ENCODE data around the gene GNPTAB.
"Not testable (repeated sequence)": the region's sequence is repeated elsewhere in the genome, so short reads cannot be mapped to it uniquely, and the experiment has no call there.

GNPTAB gene

DNA sequence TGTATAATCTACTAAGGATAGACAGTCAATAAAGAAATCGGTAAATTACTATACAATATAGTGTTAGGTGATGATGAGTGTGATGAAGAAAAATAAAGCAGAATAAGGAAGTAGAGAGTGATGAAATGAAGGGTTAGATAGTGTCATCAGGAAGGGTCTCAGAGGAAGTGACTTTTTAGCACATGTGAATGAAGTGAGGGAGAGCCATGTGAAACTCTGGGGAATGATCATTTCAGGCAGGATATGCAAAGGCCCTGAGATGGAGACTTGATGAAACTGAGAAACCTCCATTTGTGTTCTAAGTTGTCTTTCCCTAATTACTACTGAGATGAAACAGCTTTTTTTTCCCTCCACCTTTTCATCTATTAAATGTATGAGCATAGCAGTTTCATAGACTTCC is 19.4 kb upstream of the GNPTAB start:
- DNase-seq, result peak; percentile 45

DNA sequence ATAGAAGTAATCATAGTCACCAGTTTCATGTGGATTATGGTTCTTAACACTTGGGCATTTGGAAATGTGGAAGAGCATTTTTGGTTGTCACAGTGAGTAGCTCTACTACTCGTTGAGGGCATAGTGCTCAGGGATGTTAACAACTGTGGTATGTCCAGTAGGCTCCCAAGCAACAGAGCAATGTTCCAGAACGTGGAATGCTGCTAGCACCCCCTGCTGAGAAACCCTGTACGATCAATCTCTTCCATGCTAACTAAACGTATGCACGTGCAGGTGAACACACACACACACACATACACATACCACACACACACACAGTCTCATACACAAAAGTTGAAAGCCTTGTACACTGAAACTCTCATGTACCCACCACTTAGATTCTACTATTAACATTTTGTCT is 16.6 kb upstream of the GNPTAB start:
- DNase-seq, result no peak

DNA sequence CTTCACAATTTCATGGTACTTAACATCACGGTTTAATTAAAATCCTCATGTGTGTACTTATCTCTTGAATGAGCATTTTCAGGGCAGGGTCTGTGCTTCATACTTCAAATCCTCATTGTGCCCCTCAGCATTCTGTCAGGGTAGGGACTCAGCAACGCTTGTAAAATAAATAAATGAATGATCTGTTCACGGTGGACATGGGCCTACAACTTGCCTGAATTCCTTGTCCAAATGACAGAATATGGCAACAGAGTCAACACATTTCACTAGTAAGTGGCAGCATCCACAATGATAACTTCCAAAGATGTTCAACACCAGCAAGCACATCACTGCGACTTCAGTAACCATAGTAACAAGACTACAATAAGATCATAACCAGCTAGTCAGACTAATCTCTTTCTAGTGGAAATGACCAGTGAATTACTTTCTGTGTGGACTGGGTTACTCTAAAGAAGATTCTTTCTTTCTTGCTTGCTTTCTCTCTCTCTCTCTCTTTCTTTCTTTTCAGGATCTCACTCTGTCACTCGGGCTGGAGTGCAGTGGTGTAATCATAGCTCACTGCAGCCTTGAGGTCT is 14.5 kb upstream of the GNPTAB start:
- DNase-seq, result no peak

DNA sequence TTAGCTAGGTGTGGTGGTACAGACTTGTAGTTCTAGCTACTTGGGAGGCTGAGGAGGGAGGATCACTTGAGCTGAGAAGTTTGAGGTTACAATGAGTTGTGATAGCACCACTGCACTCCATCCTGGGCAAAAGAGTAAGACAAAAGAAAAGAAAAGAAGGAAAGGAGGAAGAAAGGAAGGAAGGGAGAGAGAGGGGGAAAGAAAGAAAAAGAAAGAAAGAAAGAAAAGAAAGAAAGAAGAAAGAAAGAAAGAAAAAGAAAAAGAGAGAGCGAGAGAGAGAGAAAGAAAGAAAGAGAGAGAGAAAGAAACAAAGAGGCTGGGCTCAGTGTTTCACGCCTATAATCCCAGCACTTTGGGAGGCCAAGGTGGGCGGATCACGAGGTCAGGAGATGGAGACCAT is 10.3 kb upstream of the GNPTAB start:
- no peak for DNase-seq

DNA sequence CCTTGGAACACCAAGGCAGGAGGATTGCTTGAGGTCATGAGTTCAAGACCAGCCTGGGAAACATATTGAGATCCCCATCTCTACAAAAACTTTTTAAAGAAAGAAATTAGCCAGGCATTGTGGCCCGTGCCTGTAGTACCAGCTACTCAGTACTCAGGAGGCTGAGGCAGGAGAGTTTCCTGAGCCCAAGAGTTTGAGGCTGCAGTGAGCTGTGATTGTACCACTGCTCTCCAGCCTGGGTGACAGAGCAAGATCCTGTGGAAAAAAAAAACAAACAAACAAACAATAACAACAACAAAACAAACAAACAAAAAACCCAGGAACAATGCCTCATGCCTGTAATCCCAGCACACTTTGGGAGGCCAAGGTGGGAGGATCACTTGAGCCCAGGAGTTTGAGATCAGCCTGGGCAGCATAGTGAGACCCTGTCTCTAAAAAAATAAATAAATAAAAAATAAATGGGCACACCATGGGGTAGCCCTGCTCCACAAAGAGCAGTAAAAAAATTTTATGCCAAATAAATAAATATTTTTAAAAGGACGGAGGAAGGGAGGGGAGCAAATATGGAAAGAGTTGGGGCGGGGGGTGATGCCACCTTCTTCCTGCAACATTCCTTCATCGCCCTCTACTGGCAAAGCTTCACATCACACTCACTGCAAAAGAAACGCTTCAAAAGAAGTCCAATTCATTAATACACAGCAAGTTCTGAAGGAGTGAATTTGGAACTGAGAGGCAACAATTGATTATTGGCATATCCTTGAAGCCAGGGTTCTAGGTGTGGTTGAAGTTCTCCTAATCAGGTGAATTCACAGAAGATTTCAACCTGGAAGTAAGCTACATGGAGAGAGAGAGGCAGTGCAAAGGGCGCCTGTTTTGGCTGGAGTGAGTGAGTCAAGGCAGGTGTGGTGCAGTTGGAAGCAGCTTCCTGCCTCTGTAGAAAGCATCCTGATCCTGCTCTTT is 8.8 kb upstream of the GNPTAB start:
- peak; percentile 87 for DNase-seq

DNA sequence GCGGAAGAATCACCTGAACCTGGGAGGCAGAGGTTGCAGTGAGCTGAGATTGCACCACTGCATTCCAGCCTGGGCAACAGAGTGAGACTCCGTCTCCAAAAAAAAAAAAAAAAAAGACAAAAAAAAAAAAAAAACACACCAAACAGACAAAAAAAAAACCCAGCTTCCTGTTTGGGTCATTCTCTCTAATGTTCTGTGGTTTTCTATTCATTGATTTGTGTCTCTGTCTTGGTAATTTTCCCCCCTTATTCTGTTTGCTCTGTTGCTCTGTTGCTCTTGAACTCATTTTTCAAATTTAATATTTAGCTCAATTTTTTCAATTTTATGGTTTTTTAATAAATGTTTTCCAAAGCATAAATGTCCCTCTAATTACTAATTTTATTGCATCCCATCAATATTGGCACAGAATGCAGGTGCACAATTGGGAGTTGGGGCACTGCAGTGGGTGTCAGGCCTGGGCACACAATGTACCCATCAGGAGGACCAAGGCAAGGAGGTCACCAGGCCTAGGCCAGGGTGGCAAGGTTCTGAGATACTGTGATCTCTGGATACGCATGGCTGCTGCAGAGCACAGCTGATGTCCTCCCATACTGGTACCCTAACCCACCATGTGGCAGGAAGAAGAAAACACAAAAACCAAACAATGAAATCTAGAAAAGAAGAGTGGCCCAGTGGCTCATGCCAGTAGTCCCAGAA is 8.0 kb upstream of the GNPTAB start:
- DNase-seq, result peak; percentile 44

DNA sequence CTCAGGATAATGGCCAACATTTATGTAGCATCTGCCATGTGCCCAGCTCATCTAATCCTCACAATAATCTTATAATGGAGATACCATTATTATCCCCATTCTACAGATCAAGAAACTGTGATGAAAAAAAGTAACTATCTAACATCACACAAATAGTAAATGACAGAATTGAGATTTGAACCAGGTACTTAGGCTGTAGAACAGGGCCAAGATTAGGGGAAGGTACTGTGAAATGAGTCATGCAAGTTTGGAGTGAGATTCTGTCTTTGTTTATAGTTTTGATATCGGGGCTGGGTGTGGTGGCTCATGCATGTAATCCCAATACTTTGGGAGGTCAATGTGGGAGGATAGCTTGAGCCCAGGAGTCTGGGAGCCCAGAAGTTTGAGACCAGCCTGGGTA is 1.3 kb upstream of the GNPTAB start:
- no peak for DNase-seq

DNA sequence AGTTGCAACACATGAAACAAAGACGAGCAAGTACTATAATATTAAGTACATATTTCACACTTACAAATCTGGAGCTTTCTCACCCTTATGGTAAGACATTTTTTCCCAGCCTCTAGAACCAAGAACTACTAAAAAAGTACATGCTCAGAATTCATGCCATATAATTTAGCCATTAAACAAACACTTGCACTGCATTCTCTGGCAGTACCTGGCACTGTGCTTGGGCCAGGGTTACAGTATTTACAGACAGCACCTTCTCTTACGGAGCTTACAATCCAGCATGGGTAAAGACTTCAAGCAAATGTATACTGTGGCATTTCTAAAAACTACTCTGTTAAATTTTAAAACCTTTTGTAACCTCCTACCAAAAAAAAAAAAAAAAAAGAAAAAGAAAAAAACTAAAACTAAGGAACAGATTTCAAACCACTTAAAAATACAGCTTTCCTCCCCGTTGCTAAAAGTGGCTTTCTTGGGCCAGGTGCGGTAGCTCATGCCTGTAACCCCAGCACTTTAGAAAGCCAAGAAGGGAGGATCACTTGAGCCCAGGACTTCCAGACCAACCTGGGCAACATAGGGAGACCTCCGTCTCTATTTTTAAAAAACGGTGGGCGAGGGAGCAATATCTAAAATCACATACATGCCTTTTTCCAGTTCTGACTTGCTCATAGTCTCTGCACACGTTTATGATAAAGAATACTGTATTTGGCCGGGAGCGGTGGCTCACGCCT is 956 bp downstream of the GNPTAB start:
- DNase-seq, result peak; percentile 31

DNA sequence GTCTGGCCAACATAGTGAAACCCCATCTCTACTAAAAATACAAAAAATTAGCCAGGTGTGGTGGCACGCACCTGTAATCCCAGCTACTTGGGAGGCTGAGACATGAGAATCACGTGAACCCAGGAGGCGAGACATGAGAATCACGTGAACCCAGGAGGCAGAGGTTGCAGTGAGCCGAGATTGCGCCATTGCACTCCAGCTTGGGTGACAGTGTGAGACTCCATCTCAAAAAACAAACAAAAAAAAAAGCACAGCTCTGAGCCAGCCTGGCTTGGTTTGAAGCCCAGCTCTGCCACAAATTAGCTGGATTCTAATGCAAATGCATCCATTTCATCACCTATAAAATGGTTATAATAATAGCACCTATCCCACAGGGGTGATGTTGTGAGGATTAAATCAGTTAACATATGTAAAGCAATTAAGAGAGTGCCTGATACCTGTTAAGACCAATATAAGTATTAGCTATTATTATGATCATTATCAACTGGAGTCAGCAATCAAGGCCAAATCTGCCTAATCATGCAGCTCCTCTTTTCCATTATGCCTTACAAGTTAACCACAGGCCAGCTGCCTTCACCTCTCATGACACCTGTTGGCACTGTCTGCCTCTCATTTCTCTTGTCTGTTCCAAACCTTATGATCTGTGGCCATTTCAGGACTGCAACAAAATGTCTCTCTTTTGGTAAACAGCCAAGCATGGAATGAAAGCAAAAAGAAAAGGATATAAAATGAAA is 2.1 kb downstream of the GNPTAB start:
- no peak for DNase-seq

DNA sequence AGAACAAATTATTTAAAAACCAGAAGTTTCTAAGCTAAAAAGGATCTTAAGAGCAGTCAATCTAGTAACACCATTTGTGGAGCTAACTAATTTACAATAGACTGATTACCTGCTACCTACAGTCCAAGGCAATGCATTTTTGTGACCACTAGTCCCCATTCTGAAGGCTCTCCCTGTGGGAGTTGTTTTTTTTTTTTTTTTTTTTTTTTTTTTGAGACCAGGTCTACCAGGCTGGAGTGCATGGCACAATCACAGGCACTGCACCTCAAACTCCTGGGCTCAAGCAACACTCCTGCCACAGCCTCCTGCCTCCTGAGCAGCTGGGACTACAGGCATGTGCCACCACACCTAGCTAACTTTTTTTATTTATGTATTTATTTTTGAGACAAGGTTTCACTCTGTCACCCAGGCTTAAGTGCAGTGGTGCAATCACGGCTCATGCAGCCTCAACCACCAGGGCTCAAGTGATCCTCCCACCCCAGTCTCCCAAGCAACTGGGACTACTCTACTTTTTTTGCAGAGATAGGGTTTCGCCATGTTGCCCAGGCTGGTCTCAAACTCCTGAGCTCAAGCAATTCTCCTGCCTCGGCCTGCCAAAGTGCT is 3.9 kb downstream of the GNPTAB start:
- peak; percentile 61 for DNase-seq

DNA sequence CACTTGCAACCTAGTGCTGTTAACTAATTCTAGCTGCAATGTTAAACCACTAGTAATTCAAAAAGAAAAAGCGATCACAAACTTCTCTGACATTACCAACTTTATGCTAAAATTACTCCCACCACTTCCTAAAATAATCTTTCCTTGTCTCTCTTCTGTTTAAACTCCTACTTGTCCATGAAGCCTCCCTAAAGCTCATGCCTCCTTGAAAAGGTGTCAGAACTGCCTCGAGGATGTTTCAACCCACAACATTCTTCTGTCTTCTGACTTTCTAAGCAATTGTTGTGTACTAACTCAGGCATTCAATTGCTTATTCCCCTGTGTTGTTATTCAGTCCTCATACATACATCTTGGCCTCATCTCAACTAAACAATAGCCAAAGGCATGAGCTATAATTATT is 5.9 kb downstream of the GNPTAB start:
- no peak for DNase-seq

DNA sequence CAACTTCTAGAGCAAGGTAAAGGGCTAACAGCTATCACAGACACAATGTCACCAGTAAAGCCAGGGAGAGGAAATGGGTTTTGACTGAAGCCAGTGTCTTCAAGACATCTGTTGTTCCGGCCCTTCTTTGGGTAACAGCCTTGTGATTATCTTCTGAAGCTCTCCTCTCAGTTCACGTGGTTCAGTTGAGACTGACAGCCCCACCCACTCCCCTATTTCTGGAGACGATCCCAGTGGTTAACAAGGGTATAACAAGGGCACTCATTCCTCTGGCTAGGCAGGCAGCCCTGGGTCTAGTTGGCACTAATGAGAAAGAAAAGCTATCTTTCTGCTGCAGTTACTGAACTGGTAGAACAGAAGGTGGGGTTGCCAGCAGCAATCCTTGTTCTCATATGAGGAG is 6.9 kb downstream of the GNPTAB start:
- DNase-seq, result peak; percentile 98

DNA sequence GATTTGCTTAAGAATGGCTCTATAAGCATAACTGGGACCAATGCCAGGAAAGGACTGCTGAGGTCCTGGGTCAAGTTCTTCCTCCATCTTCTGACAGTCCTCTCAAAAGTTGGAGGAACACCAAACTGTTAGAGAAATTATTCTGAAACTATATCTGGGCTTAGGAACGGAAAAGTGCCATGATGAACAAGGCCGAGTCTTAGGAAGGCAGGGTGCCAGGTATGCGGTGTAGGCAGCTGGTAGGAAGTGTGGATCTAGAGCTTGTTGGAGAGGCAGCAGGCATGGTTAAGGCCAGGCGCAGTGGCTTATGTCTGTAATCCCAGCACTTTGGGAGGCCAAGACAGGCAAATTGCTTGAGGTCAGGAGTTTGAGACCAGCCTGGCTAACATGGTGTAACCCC is 7.7 kb downstream of the GNPTAB start:
- no peak for DNase-seq

DNA sequence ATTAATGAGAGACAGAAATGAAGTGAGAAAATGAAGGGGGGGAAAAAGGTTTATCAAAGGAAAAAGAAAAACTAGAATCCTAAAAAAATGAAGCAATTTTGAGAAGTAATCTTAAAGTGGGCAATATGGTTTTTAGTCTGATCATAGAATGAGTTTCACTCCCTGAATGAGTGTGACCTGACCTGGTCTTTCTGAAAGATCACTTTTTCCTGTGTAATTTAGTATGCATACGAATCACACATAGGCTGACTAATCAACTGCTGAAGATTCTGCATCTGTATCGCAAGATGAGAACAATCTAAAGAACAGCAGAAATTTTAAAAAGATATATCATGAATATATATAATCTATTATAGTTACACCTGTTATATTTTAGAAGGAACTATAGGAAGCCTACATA is 11.3 kb downstream of the GNPTAB start:
- no peak for DNase-seq

DNA sequence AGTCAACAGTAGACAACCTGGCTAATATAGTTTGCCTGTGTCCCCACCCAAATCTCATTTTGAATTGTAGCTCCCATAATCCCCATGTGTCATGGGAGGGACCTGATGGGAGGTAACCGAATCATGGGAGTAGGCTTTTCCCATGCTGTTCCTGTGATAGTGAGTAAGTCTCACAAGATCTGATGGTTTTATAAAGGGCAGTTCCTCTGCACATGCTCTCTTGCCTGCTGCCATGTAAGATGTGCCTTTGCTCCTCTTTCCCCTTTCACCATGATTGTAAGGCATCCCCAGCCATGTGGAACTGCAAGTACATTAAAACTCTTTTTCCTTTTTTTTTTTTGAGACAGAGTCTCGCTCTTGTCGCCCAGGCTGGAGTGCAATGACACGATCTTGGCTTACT is 12.1 kb downstream of the GNPTAB start:
- not testable (repeated sequence) for DNase-seq

DNA sequence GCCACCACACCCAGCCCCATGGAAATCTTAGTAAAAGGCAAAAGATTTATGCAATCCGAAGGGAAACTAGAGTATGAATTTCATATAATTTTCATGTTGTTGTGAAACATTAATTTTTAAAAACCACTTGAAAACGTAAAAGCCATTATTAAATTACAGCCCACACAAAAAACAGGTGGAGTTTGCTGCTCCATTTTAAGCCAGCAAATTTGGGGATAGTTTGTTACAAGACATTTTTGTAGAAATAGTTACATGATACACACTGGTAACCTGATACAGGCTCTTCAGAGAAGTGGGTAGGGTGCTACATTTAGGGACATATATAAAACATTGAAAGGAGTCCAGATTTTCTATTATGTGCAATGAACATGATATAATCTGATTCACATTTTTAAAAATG is 17.6 kb downstream of the GNPTAB start:
- no peak for DNase-seq

DNA sequence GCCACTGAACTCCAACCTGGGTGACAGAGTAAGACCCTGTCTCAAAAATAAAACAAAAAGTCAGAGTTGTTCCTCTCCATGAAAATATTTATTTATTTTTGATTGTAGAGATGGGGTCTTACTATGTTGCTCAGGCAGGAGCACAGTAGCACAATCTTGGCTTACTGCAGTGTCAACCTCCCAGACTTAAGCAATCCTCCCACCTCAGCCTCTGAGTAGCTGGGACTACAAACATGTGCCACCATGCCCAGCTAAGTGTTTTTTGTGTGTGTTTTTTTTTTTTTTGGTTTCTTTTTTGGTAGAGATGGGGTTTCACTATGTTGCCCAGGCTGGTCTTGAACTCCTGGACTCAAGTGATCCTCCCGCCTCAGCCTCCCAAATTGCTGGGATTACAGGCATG is 18.0 kb downstream of the GNPTAB start:
- not testable (repeated sequence) for DNase-seq

DNA sequence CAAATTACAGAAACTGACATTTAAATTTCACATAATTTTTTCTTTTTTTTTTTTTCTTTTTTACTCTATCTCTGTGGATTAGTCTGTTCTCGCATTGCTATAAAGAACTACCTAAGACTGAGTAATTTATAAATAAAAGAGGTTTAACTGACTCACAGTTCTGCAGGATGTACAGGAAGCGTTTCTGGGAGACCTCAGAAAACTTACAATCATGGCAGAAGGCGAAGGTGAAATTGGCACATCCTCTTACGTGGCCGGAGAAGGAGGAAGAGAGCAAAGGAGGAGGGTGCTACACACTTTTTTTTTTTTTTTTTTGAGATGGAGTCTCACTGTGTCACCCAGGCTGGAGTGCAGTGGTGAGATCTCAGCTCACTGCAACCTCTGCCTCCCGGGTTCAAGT is 19.4 kb downstream of the GNPTAB start:
- not testable (repeated sequence) for DNase-seq

DNA sequence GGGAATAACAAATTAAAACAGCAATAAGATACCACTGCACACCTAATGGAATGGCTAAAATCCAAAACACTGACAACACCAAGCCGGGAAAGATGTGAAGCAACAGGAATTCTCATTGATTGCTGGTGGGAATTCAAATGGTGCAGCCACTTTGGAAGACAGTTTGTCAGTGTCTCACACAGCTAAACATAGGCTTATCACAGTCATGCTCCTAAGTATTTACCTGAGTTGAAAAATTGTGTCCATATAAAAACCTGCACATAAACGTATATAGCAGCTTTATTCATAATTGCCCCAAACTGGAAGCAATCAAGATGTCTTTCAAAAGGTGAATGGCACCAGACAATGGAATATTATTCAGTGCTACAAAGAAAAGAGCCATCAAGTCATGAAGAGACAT is 21.6 kb downstream of the GNPTAB start:
- DNase-seq, result no peak

DNA sequence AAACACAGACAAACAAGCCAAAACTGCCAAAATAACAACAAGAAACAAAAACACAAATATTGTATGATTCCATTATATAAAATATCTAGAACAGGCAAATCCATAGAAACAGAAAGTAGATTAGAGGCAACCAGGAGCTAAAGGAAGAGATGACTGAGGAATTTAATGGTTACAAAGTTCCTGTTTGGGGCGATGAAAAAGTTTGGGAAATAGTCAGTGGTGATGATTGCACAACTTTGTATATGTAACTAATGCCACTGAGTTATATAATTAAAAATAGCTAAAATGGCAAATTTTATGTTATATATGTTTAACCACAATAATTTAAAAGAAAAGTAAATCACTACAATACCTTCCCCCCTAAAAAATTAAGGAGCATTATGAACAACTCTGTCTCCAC is 24.5 kb downstream of the GNPTAB start:
- no peak for DNase-seq

DNA sequence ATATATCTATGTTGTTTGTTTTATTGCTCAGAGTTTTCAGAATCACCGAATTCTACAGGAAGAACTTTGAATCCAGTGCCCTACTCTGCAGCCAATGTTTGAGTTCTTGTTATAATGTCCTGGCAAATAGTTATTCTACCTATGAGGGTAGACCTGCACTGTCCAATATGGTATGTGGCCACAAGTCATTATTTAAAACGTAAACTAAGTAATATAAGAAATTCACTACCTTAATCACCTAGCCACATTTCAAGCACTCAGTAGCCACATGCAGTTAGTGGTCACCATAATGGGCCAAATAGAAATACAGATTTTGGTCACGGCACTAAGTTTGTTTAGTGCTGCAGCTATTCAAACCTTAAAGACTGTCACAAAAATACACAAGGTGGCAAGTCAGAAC is 26.4 kb downstream of the GNPTAB start:
- no peak for DNase-seq

DNA sequence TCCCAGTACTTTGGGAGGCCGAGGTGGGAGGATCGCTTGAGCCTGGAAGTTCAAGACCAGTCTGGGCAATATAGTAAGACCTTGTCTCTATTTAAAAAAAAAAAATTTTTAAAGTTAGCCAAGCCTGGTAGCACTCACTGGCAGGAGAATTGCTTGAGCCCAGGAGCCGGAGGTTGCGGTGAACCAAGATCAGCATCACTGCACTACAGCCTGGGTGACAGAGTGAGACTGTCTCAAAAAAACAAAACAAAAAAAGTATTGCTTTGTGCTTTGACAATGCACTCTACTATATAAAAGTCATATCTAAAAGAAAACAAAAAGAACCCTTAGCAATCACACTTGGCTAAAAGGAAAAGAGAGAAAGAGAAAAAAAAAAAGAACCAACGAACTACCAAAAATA is 26.8 kb downstream of the GNPTAB start:
- no peak for DNase-seq
